Muscle layer of colon (tissue), 2 donors: ENCODE measurements around the gene RGS9BP.
"Not testable (repeated sequence)": the region's sequence is repeated elsewhere in the genome, so short reads cannot be mapped to it uniquely, and the experiment has no call there.

Experiments used
- H3K27ac ChIP-seq: one replicate; pipeline ENCODE4 v1.7.0; 2013; ENCODE audit warnings: low read depth, mild to moderate bottlenecking, low read length, moderate library complexity
- H3K27me3 ChIP-seq, 2 donors: one replicate each; pipeline ENCODE4 v1.7.0; 2013; ENCODE audit warnings: low read length in 2 of 2, mild to moderate bottlenecking in 2 of 2; ENCODE audit not compliant: insufficient read depth in 2 of 2, control insufficient read depth in 1 of 2
- H3K36me3 ChIP-seq: one replicate; pipeline ENCODE4 v1.7.0; 2013; ENCODE audit warnings: mild to moderate bottlenecking, low read length; ENCODE audit not compliant: insufficient read depth
- H3K4me1 ChIP-seq: one replicate; pipeline ENCODE4 v1.7.0; 2013; ENCODE audit warnings: mild to moderate bottlenecking, low read length; ENCODE audit not compliant: insufficient read depth
- H3K4me3 ChIP-seq, 2 donors: one replicate each; pipeline ENCODE4 v1.7.0; 2013; ENCODE audit warnings: low read length in 2 of 2, low read depth in 1 of 2, mild to moderate bottlenecking in 1 of 2, moderate library complexity in 1 of 2
- H3K9ac ChIP-seq: one replicate; pipeline ENCODE4 v1.7.0; 2013; ENCODE audit warnings: low read length
- H3K9me3 ChIP-seq: one replicate; pipeline ENCODE4 v1.7.0; 2013; ENCODE audit warnings: mild to moderate bottlenecking, low read length
- donor health status: abdominal sarcoma.
- donor health status: Adenocarcinoma of cecum.

Gene RGS9BP

GRCh38 chr19:32702010-32702409, 26.4 kb downstream of the RGS9BP start:
- Histone ChIP-seq H3K27ac (no peak overlapping the region), H3K36me3 (peaks cover 14% of the 10 kb centered on the region), H3K4me1 (no peaks in the 10 kb centered on the region), H3K9me3 (no peaks in the 10 kb centered on the region), H3K4me3 (no peak overlapping the region), H3K27me3 (no peaks in the 10 kb centered on the region), H3K9ac (no peak overlapping the region)

- not testable (repeated sequence) for H3K9ac ChIP-seq, H3K4me1 ChIP-seq, H3K27me3 ChIP-seq, H3K4me3 ChIP-seq, H3K27ac ChIP-seq, H3K9me3 ChIP-seq
- peaks cover 16% of the 10 kb centered on the region for H3K36me3 ChIP-seq
Measured at GRCh38 chr19:32704006-32704405, 28.4 kb downstream of the RGS9BP start.

- no peak overlapping the region for H3K9ac ChIP-seq
- H3K36me3 ChIP-seq, result peaks cover 15% of the 10 kb centered on the region
Measured at GRCh38 chr19:32708457-32708856, 32.8 kb downstream of the RGS9BP start.

GRCh38 chr19:32709032-32709431, 33.4 kb downstream of the RGS9BP start:
- no peaks in the 10 kb centered on the region for H3K9me3 ChIP-seq
- peaks cover 15% of the 10 kb centered on the region for H3K36me3 ChIP-seq
- no peak overlapping the region for H3K27ac ChIP-seq
- no peaks in the 10 kb centered on the region for H3K4me1 ChIP-seq
- H3K9ac ChIP-seq, result no peak overlapping the region
- no peaks in the 10 kb centered on the region for H3K27me3 ChIP-seq
- no peak overlapping the region for H3K4me3 ChIP-seq

More at GRCh38 chr19:32708457-32708856, 32.8 kb downstream of the RGS9BP start:
- H3K27me3 ChIP-seq, result no peaks in the 10 kb centered on the region
- no peaks in the 10 kb centered on the region for H3K9me3 ChIP-seq
- no peaks in the 10 kb centered on the region for H3K4me1 ChIP-seq
- no peak overlapping the region for H3K27ac ChIP-seq
- no peak overlapping the region for H3K4me3 ChIP-seq

GRCh38 chr19:32711747-32712146, 36.1 kb downstream of the RGS9BP start:
- Histone ChIP-seq H3K9ac (no peak overlapping the region), H3K4me3 (no peak overlapping the region), H3K4me1 (no peaks in the 10 kb centered on the region), H3K9me3 (no peaks in the 10 kb centered on the region), H3K27me3 (no peaks in the 10 kb centered on the region), H3K27ac (no peak overlapping the region), H3K36me3 (peaks cover 15% of the 10 kb centered on the region)

GRCh38 chr19:32716203-32716602, 40.6 kb downstream of the RGS9BP start:
- not testable (repeated sequence) for H3K4me3 ChIP-seq, H3K4me1 ChIP-seq, H3K36me3 ChIP-seq, H3K9me3 ChIP-seq, H3K27ac ChIP-seq, H3K27me3 ChIP-seq, H3K9ac ChIP-seq

GRCh38 chr19:32717496-32717895, 41.8 kb downstream of the RGS9BP start:
- Histone ChIP-seq H3K4me1 (no peaks in the 10 kb centered on the region), H3K27me3 (no peaks in the 10 kb centered on the region), H3K27ac (no peak overlapping the region), H3K36me3 (no peaks in the 10 kb centered on the region), H3K9me3 (no peaks in the 10 kb centered on the region), H3K4me3 (no peak overlapping the region), H3K9ac (no peak overlapping the region)

- no peaks in the 10 kb centered on the region for H3K4me1 ChIP-seq
- no peaks in the 10 kb centered on the region for H3K27me3 ChIP-seq
- H3K27ac ChIP-seq, result no peak overlapping the region
- no peaks in the 10 kb centered on the region for H3K9me3 ChIP-seq
- no peaks in the 10 kb centered on the region for H3K36me3 ChIP-seq
- H3K4me3 ChIP-seq, result no peak overlapping the region
- no peak overlapping the region for H3K9ac ChIP-seq
Measured at GRCh38 chr19:32718286-32718685, 42.6 kb downstream of the RGS9BP start.

- no peaks in the 10 kb centered on the region for H3K36me3 ChIP-seq
- H3K9me3 ChIP-seq, result no peaks in the 10 kb centered on the region
- no peak within 1 kb of the TSS for H3K9ac ChIP-seq
- no peak within 1 kb of the TSS for H3K4me3 ChIP-seq
- H3K27me3 ChIP-seq, result no peaks in the 10 kb centered on the region
- no peaks in the 10 kb centered on the region for H3K4me1 ChIP-seq
- H3K27ac ChIP-seq, result no peak within 1 kb of the TSS
Measured at GRCh38 chr19:32719611-32720059, 44.0 kb downstream of the RGS9BP start, which contains the start of gene TDRD12. Gene TDRD12 (plus strand): TSS chr19:32719767. CDS start chr19:32720073, 306 bp downstream.

- H3K27me3 ChIP-seq, result no peaks in the 10 kb centered on the region
- no peak overlapping the region for H3K4me3 ChIP-seq
- H3K9me3 ChIP-seq, result no peaks in the 10 kb centered on the region
- no peaks in the 10 kb centered on the region for H3K36me3 ChIP-seq
- H3K27ac ChIP-seq, result no peak overlapping the region
- no peak overlapping the region for H3K9ac ChIP-seq
- no peaks in the 10 kb centered on the region for H3K4me1 ChIP-seq
Measured at GRCh38 chr19:32720216-32720935, 44.7 kb downstream of the RGS9BP start.

- Histone ChIP-seq H3K27me3 (no peaks in the 10 kb centered on the region), H3K4me3 (no peak overlapping the region), H3K27ac (no peak overlapping the region), H3K9ac (no peak overlapping the region), H3K36me3 (no peaks in the 10 kb centered on the region), H3K9me3 (no peaks in the 10 kb centered on the region), H3K4me1 (no peaks in the 10 kb centered on the region)
Measured at GRCh38 chr19:32720936-32721250, 45.2 kb downstream of the RGS9BP start.
